Activated B cell treated with CpG ODN at 0.5 μM for 24 hours (primary cell): Measurements from ENCODE around the gene PHF2. TPM values are rescaled to one million over a fixed set of nuclear protein-coding genes. Genes with fewer than 3 reads are reported as not detected.

Experiments
- ATAC-seq: fragments of 200-7000 bp; cut with Tn5 transposase; one replicate; pipeline ENCODE4 v1.10.0; 2021; ENCODE audit warnings: low read depth, mild to moderate bottlenecking, moderate library complexity
- CTCF ChIA-PET: fragments of 350-600 bp; sonication (Branson Sonifier 250); formaldehyde crosslinking; loops from one replicate; lab custom pipeline; 2021; ENCODE audit warnings: antibody characterized with exemption; lab: Charles Lee
- POLR2A ChIA-PET: fragments of 350-600 bp; sonication (Branson Sonifier 250); formaldehyde crosslinking; loops from one replicate; lab custom pipeline; 2021; ENCODE audit warnings: antibody characterized with exemption; lab: Charles Lee
- DNase-seq: peaks from one replicate; pipeline ENCODE4 v3.0.0; 2022
- H3K27ac Mint-ChIP-seq: one replicate; pipeline ENCODE4 v1.8.0; 2020; ENCODE audit warnings: mixed read lengths
- H3K27me3 Mint-ChIP-seq: one replicate; pipeline ENCODE4 v1.8.0; 2021; ENCODE audit warnings: mixed read lengths
- H3K36me3 Mint-ChIP-seq: one replicate; pipeline ENCODE4 v1.8.0; 2021; ENCODE audit warnings: low read depth, mixed read lengths
- H3K4me1 Mint-ChIP-seq: one replicate; pipeline ENCODE4 v1.8.0; 2021; ENCODE audit warnings: mixed read lengths
- H3K4me3 Mint-ChIP-seq: one replicate; pipeline ENCODE4 v1.8.0; 2020; ENCODE audit warnings: mild to moderate bottlenecking, mixed read lengths
- H3K9me3 Mint-ChIP-seq: one replicate; pipeline ENCODE4 v1.8.0; 2020; ENCODE audit warnings: mixed read lengths
- CTCF ChIP-seq: fragments of 200-600 bp; IDR thresholded peaks from one replicate; pipeline ENCODE4 v1.8.0; 2022; ENCODE audit warnings: antibody characterized with exemption, mild to moderate bottlenecking
- intact Hi-C: fragments of 100-400 bp; cut with micrococcal nuclease; formaldehyde crosslinking; loops from one replicate; pipeline ENCODE4 v1.15.1; 2024
- total RNA-seq: library from RNA; stranded (reverse); gene quantifications from 2 replicates; pipeline ENCODE4 v1.2.3, GENCODE V29; 2022

Gene PHF2
- total RNA-seq, 1 donor from 2014 or later: 18.2 TPM

DNA sequence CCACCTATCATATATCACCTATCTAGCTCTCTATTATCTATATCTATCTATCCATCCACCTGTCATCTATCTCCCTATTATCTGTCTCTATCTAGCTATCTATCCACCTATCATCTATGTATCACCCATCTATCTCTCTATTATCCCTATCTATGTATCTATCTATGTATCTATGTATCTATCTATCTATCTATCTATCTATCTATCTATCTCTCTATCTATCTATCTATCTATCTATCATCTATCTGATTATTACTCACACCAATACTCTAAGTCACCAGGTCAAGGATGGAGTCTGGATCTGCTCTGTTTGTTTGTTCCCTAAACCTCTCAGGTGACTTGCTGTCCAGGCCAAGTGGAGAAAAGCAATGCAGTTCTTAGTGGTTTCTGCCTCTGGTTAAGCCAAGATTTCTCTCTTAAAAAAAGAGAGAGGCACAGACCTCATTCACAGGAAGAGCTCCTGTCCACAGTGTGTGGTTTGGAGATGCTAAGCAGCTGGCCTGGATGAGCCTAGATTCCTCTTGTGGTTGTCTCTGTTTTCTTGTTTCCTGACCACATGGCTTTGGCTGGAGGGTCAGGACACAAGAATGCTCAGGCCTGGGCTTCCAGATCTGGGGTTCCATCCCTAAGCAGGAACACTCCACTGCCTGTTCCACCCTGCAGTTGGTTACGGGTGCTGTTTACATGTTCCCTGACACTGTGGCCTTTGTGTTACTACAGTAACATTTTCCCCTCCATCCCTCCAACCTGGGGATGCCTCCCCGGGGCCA, 133.4 kb downstream of the PHF2 start:
- no peak overlapping the region for H3K27ac Mint-ChIP-seq

GRCh38 chr9:93710370-93710723, 134.0 kb downstream of the PHF2 start:
- intact Hi-C loops: no loop called here
- Mint-ChIP-seq H3K4me1 (no peaks in the 10 kb centered on the region), H3K9me3 (peaks cover 7% of the 10 kb centered on the region), H3K4me3 (no peak overlapping the region), H3K36me3 (no peaks in the 10 kb centered on the region), H3K27ac (no peak overlapping the region), H3K27me3 (peaks cover 6% of the 10 kb centered on the region)
- CTCF ChIA-PET: no interaction called here
- POLR2A ChIA-PET: no interaction called here
- ATAC-seq: no peak
- TF ChIP-seq CTCF: no peak
- no peak for DNase-seq

More for the DNA sequence above, 133.4 kb downstream of the PHF2 start:
- no peaks in the 10 kb centered on the region for H3K4me1 Mint-ChIP-seq
- peaks cover 9% of the 10 kb centered on the region for H3K9me3 Mint-ChIP-seq
- ATAC-seq (no peak), DNase-seq (no peak)
- no peak overlapping the region for H3K4me3 Mint-ChIP-seq
- TF ChIP-seq CTCF: no peak
- peaks cover 6% of the 10 kb centered on the region for H3K27me3 Mint-ChIP-seq
- POLR2A ChIA-PET: no interaction called here
- CTCF ChIA-PET: no interaction called here
- intact Hi-C loops: no loop called here
- no peaks in the 10 kb centered on the region for H3K36me3 Mint-ChIP-seq

DNA sequence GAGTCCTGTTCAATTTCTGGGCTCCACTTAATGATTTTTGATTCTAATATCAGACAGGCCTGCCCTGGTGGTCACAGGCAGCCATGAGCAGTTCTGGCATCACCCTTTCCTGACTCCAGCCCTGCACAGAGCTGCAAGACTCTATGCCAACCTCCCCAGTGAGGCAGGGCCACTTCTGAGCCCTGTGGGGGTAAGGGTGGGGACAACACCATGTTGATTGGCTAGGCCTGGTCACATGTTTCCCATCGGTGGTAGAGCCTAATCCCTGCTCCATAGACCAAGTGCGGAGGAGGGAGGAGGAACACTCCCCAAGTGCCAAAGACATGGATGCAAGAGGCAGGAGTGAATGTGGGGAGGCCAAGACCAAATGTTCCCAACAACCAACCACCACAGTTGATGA, 134.6 kb downstream of the PHF2 start:
- Mint-ChIP-seq H3K27ac (no peak overlapping the region), H3K27me3 (peaks cover 6% of the 10 kb centered on the region), H3K4me1 (no peaks in the 10 kb centered on the region), H3K36me3 (no peaks in the 10 kb centered on the region), H3K9me3 (peaks cover 3% of the 10 kb centered on the region), H3K4me3 (no peak overlapping the region)
- ATAC-seq (no peak), DNase-seq (no peak)
- intact Hi-C loops: no loop called here
- ChIA-PET POLR2A (no interaction called here), CTCF (no interaction called here)
- TF ChIP-seq CTCF: no peak

DNA sequence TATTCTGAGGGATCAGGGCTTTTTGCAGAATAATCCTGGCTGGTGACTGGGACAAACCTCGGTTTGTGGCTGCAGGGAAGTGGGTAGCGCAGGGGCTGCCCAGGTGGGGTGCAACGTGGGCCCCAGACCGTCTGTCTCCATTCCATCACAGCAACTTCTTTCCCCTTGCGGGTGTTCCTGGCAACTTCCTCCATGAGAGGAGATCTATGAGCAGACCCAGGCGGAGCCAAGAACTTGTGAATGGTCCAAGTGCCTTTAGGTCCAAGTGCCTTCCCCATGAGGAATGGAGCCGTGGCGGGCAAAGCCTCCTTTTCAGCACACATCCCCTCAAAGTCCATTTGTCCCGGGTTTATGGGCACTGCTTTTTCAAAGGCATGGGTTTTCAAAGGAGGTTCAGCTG, 136.5 kb downstream of the PHF2 start:
- CTCF ChIA-PET: no interaction called here
- Mint-ChIP-seq H3K4me1 (no peaks in the 10 kb centered on the region), H3K27ac (no peak overlapping the region), H3K27me3 (peaks cover 7% of the 10 kb centered on the region), H3K36me3 (no peaks in the 10 kb centered on the region), H3K9me3 (peaks cover 11% of the 10 kb centered on the region), H3K4me3 (no peak overlapping the region)
- intact Hi-C loops: no loop called here
- DNase-seq (no peak), ATAC-seq (no peak)
- no peak for TF ChIP-seq CTCF
- POLR2A ChIA-PET: no interaction called here

- no peak overlapping the region for H3K27ac Mint-ChIP-seq
- POLR2A ChIA-PET: no interaction called here
- H3K9me3 Mint-ChIP-seq: peaks cover 12% of the 10 kb centered on the region
- no peak overlapping the region for H3K4me3 Mint-ChIP-seq
- peaks cover 7% of the 10 kb centered on the region for H3K27me3 Mint-ChIP-seq
- no peak for DNase-seq
- CTCF ChIA-PET: no interaction called here
- no peak for TF ChIP-seq CTCF
- no peaks in the 10 kb centered on the region for H3K4me1 Mint-ChIP-seq
- intact Hi-C loops: no loop called here
- no peak for ATAC-seq
- no peaks in the 10 kb centered on the region for H3K36me3 Mint-ChIP-seq
Observed at GRCh38 chr9:93713716-93714115, 137.3 kb downstream of the PHF2 start.
